ENCODE data around the gene GRK7. TPM values are rescaled to one million over a fixed set of nuclear protein-coding genes. Genes with fewer than 3 reads are reported as not detected.

GRK7 gene
- total RNA-seq, 1 experiment from 2014 or later, result 0.20 TPM

- peaks cover 10% of the 10 kb centered on the region for H3K4me1 ChIP-seq
- no peaks in the 10 kb centered on the region for H3K27me3 ChIP-seq
- peak; percentile 69 to 75 for DNase-seq
- H3K9me3 ChIP-seq (replicated peaks), result peaks cover 3% of the 10 kb centered on the region; the same call in 1 of the 2 replicates
- no peak overlapping the region for H3K4me3 ChIP-seq
- no peaks in the 10 kb centered on the region for H3K36me3 ChIP-seq
- peak overlapping the region; percentile 49 for H3K27ac ChIP-seq
These were observed 48.9 kb downstream of the GRK7 start for GRCh38 chr3:141812084-141812483.

DNA sequence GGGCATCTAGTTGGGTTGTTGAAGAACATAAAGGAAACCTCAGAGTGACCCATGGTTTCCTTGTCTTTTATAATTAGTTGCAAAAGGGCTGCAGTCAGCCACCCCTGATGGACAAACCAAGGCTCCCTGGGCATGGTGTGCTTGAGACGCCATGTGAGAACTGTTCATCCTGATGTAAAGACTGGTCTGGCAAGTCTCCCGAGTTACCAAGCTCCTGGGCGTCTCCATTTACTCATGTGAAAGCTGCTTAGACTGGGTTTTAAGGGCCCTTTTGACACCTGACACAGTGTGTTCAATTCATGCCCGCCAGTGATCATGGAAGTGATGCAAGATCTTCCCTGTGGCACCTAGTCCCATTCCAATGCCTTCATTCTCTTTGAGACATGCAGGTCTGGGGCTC is 49.4 kb downstream of the GRK7 start:
- Histone ChIP-seq H3K27me3 (no peaks in the 10 kb centered on the region), H3K4me1 (peaks cover 13% of the 10 kb centered on the region), H3K36me3 (no peaks in the 10 kb centered on the region), H3K27ac (no peak overlapping the region), H3K9me3 (replicated peaks) (peaks cover 3% of the 10 kb centered on the region; the same call in 1 of the 2 replicates), H3K4me3 (no peak overlapping the region)
- no peak for DNase-seq

Other genes with a start within 250 kb of the GRK7 start
- gene RNF7, start 25.1 kb upstream of the GRK7 start, total RNA-seq (2014; rRNA removed; shearing (Covaris generic)), result 46.6 and 46.9 TPM in 2 replicates
- 87.8 and 94.3 TPM in 2 replicates for gene ATP1B3, start 113.2 kb downstream of the GRK7 start, total RNA-seq (2014; rRNA removed; shearing (Covaris generic))

Data from SJCRH30 (cell line).